ENCODE measurements around the gene MICAL3.

Gene MICAL3

DNA sequence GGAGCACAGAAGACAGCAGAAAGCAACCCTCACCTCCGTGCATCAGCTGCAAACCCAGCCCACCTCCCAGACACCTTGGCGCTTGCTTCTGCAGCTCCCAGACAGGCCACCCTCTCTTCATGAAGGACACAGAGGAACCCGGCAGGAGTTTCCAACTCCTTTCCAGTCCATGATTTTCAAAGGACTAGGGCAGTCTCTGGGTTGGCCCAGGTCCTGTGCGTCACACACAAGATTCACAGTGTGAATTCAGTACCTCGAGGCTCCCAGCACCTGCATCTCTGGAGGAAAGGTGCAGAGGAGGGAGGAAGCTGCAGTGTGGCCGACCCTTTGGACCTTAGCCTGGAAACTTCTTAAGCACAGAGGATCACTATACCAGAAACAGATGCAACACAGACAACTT, 189.1 kb downstream of the MICAL3 start:
- Mint-ChIP-seq H3K36me3 (ENCODE audit: low read depth) (peaks cover 6% of the 10 kb centered on the region), H3K4me3 (no peak overlapping the region), H3K27me3 (ENCODE audit: low read depth, poor library complexity) (no peaks in the 10 kb centered on the region), H3K4me1 (peaks cover 64% of the 10 kb centered on the region), H3K9me3 (no peaks in the 10 kb centered on the region), H3K27ac (no peak overlapping the region)
- TF ChIP-seq CTCF (IDR thresholded peaks at IDR 0.05) = no peak
- no peak for DNase-seq

GRCh38 chr22:17833489-17833888, 190.9 kb downstream of the MICAL3 start:
- H3K4me1 Mint-ChIP-seq = peaks cover 69% of the 10 kb centered on the region
- H3K9me3 Mint-ChIP-seq = no peaks in the 10 kb centered on the region
- peaks cover 6% of the 10 kb centered on the region for H3K36me3 Mint-ChIP-seq (ENCODE audit: low read depth)
- H3K4me3 Mint-ChIP-seq = no peak overlapping the region
- no peak overlapping the region for H3K27ac Mint-ChIP-seq
- TF ChIP-seq CTCF (IDR thresholded peaks at IDR 0.05) = no peak
- H3K27me3 Mint-ChIP-seq (ENCODE audit: low read depth, poor library complexity) = no peaks in the 10 kb centered on the region
- DNase-seq = no peak

- no peak overlapping the region for H3K4me3 Mint-ChIP-seq
- DNase-seq = no peak
- peaks cover 6% of the 10 kb centered on the region for H3K36me3 Mint-ChIP-seq (ENCODE audit: low read depth)
- H3K27me3 Mint-ChIP-seq (ENCODE audit: low read depth, poor library complexity) = no peaks in the 10 kb centered on the region
- no peak for TF ChIP-seq CTCF (IDR thresholded peaks at IDR 0.05)
- no peak overlapping the region for H3K27ac Mint-ChIP-seq
- no peaks in the 10 kb centered on the region for H3K9me3 Mint-ChIP-seq
- H3K4me1 Mint-ChIP-seq = peaks cover 68% of the 10 kb centered on the region
These were observed 191.7 kb downstream of the MICAL3 start for GRCh38 chr22:17832665-17833064.

GRCh38 chr22:17831501-17832251, 192.7 kb downstream of the MICAL3 start:
- no peak overlapping the region for H3K4me3 Mint-ChIP-seq
- no peaks in the 10 kb centered on the region for H3K27me3 Mint-ChIP-seq (ENCODE audit: low read depth, poor library complexity)
- peaks cover 58% of the 10 kb centered on the region for H3K4me1 Mint-ChIP-seq
- H3K36me3 Mint-ChIP-seq (ENCODE audit: low read depth) = peaks cover 6% of the 10 kb centered on the region
- DNase-seq = no peak
- H3K9me3 Mint-ChIP-seq = no peaks in the 10 kb centered on the region
- TF ChIP-seq CTCF (IDR thresholded peaks at IDR 0.05) = no peak
- peak overlapping the region; percentile 89 for H3K27ac Mint-ChIP-seq

DNA sequence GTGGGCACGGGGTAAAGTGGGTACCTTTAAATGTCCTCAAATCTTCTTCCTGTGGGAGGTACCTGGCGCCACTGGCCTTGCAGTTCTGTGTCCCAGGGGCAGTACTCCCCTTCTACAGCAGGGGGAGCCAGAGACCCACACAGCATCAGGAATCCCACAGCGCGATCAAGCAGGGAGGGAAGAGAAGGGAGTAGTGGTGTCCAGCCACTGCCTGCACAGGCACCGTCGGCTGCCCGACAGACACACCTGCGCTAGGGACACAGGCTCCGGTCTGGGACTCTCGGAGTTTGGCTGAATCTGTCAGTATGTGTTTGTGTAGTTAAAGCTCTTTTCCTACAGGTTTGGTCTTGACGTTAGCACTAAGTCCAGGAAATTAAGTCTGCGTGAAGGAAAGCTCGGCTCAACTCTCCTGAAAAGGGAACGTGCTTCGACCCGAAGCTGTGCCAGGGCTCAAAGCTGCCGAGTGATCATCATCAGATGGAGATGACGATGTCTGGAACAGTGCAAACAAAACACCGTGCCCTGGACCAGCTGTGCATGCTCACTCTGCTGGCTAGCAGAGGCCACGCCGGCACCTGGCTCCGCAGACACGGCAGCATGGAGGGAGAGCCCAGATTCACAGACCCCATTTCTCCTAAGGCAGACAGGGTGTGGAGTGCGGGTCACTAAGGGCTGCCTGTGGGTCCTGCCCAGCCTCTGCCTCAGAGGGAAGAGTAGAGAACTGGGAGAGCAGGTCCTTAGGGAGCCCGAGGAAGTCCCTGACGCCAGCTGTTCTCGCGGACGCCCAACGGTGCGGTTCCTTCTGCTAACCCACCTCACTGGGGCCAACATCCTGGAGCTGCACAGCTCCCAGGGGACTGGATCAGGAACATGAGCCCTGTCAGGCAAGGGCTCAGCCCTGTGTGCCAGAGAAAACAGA, 194.1 kb downstream of the MICAL3 start:
- Mint-ChIP-seq H3K4me3 (no peak overlapping the region), H3K27me3 (ENCODE audit: low read depth, poor library complexity) (no peaks in the 10 kb centered on the region), H3K36me3 (ENCODE audit: low read depth) (peaks cover 6% of the 10 kb centered on the region), H3K4me1 (peaks cover 45% of the 10 kb centered on the region), H3K9me3 (no peaks in the 10 kb centered on the region), H3K27ac (no peak overlapping the region)
- TF ChIP-seq CTCF (IDR thresholded peaks at IDR 0.05) = peak; percentile 99
- DNase-seq = peak; percentile 93
